K562 treated with DMSO at 1 percent for 48 hours (cell line): Measurements from ENCODE around the gene RAB27A. TPM values are rescaled to one million over a fixed set of nuclear protein-coding genes. Genes with fewer than 3 reads are reported as not detected.

ENCODE experiments used
- total RNA-seq: library from RNA; unstranded; fragments of 300-600 nt; gene quantifications from 2 replicates; pipeline ENCODE4 v1.2.3, GENCODE V29; 2022; ENCODE audit warnings: low replicate concordance; ENCODE audit errors: extremely low read depth

Gene RAB27A
- not detected in 2 replicates for total RNA-seq

DNA sequence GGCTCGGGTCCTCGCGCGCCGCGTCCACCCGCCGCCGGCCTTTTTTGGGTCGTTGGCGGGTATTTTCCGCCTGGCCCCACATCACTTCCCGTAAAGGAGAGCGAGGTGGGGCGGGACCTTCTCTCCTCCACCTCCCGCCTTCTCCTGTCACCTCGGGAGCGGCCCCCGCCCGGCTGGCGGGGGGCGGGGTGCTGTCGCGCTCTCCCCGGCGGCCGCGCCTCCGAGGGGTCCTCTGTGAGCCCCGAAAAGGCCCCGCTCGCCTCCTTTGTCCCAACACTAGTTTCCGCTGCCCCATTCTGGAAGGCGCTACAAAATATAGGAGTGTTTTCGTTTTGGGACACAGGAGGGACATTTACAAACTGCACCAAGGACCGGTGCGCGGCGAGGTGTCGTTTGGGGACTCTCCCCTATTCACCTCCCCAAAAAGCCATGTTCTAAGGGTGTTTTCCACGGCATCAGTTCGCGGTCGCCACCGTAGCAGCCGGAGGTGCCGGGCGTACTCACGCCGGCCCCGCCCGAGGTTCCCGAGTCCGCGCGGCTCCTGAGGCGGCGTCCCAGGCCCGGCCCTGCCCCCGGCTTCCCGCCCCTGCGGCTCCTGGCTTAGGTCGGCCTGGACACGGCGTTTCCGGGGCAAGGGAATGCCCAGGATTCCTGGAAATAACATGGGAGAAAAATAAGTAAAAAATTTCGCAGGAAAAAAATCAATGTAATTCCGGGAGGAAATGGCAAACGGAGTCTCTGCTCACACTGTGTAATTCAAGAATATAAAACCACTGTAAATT is at the start of gene RAB27A:
TSS of gene RAB27A (minus strand) at position 68 of the 782 bp plus-strand sequence. CDS start 54,879 bp downstream, outside the sequence.

GRCh38 chr15:55318588-55319494 is 29.2 kb upstream of the RAB27A start, which contains the start of the genes PIGB and PIGBOS1:
TSS of gene PIGB (plus strand) at chr15:55319222. CDS start at chr15:55319251, 29 bp downstream.
TSS of gene PIGBOS1 (minus strand) at chr15:55319123. CDS start at chr15:55317792, 1,331 bp downstream.

GRCh38 chr15:55196458-55197361 is 92.9 kb downstream of the RAB27A start, which contains the start of gene RSL24D1:
TSS of gene RSL24D1 (minus strand) at chr15:55196941. CDS start at chr15:55196890, 51 bp downstream.

Other genes starting within 250 kb of the RAB27A start
- gene RSL24D1, start 92.9 kb downstream of the RAB27A start, total RNA-seq: 851 TPM in 1 of 2 replicates, not detected in the other
- not detected in 2 replicates for gene PIGBOS1, start 29.3 kb upstream of the RAB27A start, total RNA-seq
- gene PIGB, start 29.4 kb upstream of the RAB27A start, total RNA-seq: not detected in 2 replicates
- gene CCPG1, start 118.5 kb upstream of the RAB27A start, total RNA-seq: not detected in 2 replicates
- gene PIERCE2, start 118.7 kb upstream of the RAB27A start, total RNA-seq: not detected in 2 replicates
- gene DNAAF4, start 218.4 kb upstream of the RAB27A start, total RNA-seq: not detected in 2 replicates